Activated naive CD8-positive, alpha-beta T cell treated with anti-CD3 and anti-CD28 coated beads, Interleukin-2, amount 10 ng/mL, durations not matched to agents 7 days and 5 days (primary cell): ENCODE measurements around the gene CYTH3. TPM values are rescaled to one million over a fixed set of nuclear protein-coding genes. Genes with fewer than 3 reads are reported as not detected.
"Not testable (repeated sequence)": the region's sequence is repeated elsewhere in the genome, so short reads cannot be mapped to it uniquely, and the experiment has no call there.

Experiments
- ATAC-seq: fragments of 150-1000 bp; cut with Tn5 transposase; one replicate; pipeline ENCODE4 v1.10.0; 2021; ENCODE audit warnings: low read depth, moderate library complexity
- POLR2A ChIA-PET: fragments of 350-600 bp; sonication (Branson Sonifier 250); formaldehyde crosslinking; loops from one replicate; lab custom pipeline; 2021; ENCODE audit warnings: antibody characterized with exemption; lab: Charles Lee
- DNase-seq: peaks from one replicate; pipeline ENCODE4 v3.0.0; 2021
- H3K27ac Mint-ChIP-seq: one replicate; pipeline ENCODE4 v1.8.0; 2022; ENCODE audit warnings: mild to moderate bottlenecking, mixed read lengths
- H3K27me3 Mint-ChIP-seq: one replicate; pipeline ENCODE4 v1.8.0; 2022; ENCODE audit warnings: mild to moderate bottlenecking, moderate library complexity, mixed read lengths
- H3K36me3 Mint-ChIP-seq: one replicate; pipeline ENCODE4 v1.8.0; 2021; ENCODE audit warnings: mild to moderate bottlenecking, mixed read lengths
- H3K4me1 Mint-ChIP-seq: one replicate; pipeline ENCODE4 v1.8.0; 2021; ENCODE audit warnings: mixed read lengths
- H3K4me3 Mint-ChIP-seq: one replicate; pipeline ENCODE4 v1.8.0; 2022; ENCODE audit warnings: mild to moderate bottlenecking, moderate library complexity, mixed read lengths
- H3K9me3 Mint-ChIP-seq: one replicate; pipeline ENCODE4 v1.8.0; 2021; ENCODE audit warnings: mixed read lengths
- total RNA-seq, 2 experiments: library from RNA; stranded (reverse); gene quantifications; one replicate each; pipeline ENCODE4 v1.2.3, GENCODE V29; 2021

The CYTH3 gene, protein sequence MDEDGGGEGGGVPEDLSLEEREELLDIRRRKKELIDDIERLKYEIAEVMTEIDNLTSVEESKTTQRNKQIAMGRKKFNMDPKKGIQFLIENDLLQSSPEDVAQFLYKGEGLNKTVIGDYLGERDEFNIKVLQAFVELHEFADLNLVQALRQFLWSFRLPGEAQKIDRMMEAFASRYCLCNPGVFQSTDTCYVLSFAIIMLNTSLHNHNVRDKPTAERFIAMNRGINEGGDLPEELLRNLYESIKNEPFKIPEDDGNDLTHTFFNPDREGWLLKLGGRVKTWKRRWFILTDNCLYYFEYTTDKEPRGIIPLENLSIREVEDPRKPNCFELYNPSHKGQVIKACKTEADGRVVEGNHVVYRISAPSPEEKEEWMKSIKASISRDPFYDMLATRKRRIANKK
- total RNA-seq = 10 to 100 TPM in 1 of 2 experiments, 1 to 10 TPM in 1; 9.8 to 12.5 TPM

DNA sequence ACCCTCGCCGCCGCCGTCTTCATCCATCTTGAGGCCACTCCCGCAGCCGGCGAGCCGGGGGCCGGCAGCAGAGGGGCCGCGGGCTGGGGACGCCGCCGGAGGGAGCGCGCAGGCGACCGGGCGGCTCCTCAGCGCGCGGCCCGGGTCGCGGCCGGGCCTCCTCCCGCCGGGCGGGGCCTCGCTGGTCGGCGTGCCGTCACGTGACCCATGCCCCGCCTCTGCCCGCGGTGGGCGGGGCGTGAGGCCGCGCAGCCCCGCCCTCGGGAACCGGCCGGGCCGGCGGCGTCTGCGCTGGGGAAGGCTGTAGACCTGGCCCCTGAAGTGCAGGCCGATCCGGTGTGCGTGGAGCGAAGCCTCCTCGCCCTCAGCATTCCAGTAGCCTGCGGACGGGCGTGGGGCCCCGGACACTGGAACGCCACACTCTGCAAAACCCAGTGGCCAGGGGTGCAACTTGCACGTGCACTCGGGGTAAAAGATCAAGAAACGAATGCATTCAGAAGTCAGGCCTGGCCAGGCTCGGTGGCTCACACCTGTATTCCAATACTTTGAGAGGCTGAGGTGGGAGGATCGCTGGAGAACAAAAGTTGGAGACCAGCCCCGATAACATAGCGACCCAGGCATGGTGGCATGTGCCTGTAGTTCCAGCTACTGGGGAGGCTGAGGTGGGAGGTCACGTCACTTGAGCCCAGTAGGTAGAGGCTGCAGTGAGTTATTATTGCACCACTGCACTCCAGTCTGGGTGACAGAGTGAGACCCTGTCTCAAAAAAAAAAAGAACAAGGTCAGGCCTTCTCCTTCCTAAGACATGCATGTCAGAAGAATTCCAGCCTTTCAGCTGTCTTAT, at the start of gene CYTH3:
TSS of gene CYTH3 (minus strand) at position 144 of the 843 bp plus-strand sequence. CDS start at position 27, 117 bp downstream.
- POLR2A ChIA-PET = interaction anchor here (0.6 kb wide), 1 partner anchor 1440 kb away, joined by 3 read pairs; no protein-coding TSS in a partner anchor
- ATAC-seq (peak; percentile 86), DNase-seq (peak; percentile 94)
- Mint-ChIP-seq H3K27me3 (peaks cover 58% of the 10 kb centered on the region), H3K4me3 (peak within 1 kb of the TSS; percentile 87), H3K9me3 (no peaks in the 10 kb centered on the region), H3K27ac (peak within 1 kb of the TSS; percentile 54), H3K36me3 (no peaks in the 10 kb centered on the region), H3K4me1 (peaks cover 14% of the 10 kb centered on the region)

- POLR2A ChIA-PET = no interaction called here
- H3K27me3 Mint-ChIP-seq = no peaks in the 10 kb centered on the region
- H3K27ac Mint-ChIP-seq = no peak overlapping the region
- peaks cover 14% of the 10 kb centered on the region for H3K4me1 Mint-ChIP-seq
- no peak for DNase-seq
- no peaks in the 10 kb centered on the region for H3K36me3 Mint-ChIP-seq
- ATAC-seq = no peak
- no peaks in the 10 kb centered on the region for H3K9me3 Mint-ChIP-seq
- no peak overlapping the region for H3K4me3 Mint-ChIP-seq
Measured at GRCh38 chr7:6320791-6321190, 48.4 kb upstream of the CYTH3 start.

- Mint-ChIP-seq H3K9me3 (no peaks in the 10 kb centered on the region), H3K4me1 (peaks cover 12% of the 10 kb centered on the region), H3K27ac (no peak overlapping the region), H3K27me3 (no peaks in the 10 kb centered on the region), H3K4me3 (peak overlapping the region; percentile 16), H3K36me3 (no peaks in the 10 kb centered on the region)
- no peak for DNase-seq
- peak; percentile 76 for ATAC-seq
- POLR2A ChIA-PET = no interaction called here
Measured at GRCh38 chr7:6317797-6318438, 45.5 kb upstream of the CYTH3 start.

DNA sequence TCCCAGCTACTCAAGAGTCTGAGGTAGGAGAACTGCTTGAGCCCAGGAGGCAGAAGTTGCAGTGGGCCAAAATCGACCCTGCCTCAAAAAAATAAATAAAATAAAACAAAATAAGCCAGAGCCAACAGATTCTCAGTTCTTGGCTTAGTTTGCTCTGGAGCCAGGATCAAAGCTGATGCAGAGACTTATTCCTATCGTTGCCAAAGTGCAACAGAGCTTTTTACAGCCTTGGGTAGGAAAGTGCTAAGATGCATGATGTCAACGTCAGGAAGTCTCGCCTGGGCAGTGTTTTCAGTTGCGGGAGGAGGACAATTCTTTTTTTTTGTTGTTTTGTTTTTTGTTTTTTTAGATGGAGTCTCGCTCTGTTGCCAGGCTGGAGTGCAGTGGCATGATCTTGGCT, 43.8 kb upstream of the CYTH3 start:
- peaks cover 11% of the 10 kb centered on the region for H3K4me1 Mint-ChIP-seq
- DNase-seq (no peak), ATAC-seq (no peak)
- no peaks in the 10 kb centered on the region for H3K9me3 Mint-ChIP-seq
- no peaks in the 10 kb centered on the region for H3K27me3 Mint-ChIP-seq
- H3K4me3 Mint-ChIP-seq = no peak overlapping the region
- POLR2A ChIA-PET = no interaction called here
- no peak overlapping the region for H3K27ac Mint-ChIP-seq
- H3K36me3 Mint-ChIP-seq = no peaks in the 10 kb centered on the region

- DNase-seq (no peak), ATAC-seq (no peak)
- no peak overlapping the region for H3K4me3 Mint-ChIP-seq
- no peak overlapping the region for H3K27ac Mint-ChIP-seq
- H3K27me3 Mint-ChIP-seq = no peaks in the 10 kb centered on the region
- POLR2A ChIA-PET = no interaction called here
- peaks cover 11% of the 10 kb centered on the region for H3K4me1 Mint-ChIP-seq
- H3K36me3 Mint-ChIP-seq = no peaks in the 10 kb centered on the region
- H3K9me3 Mint-ChIP-seq = no peaks in the 10 kb centered on the region
Measured at GRCh38 chr7:6315746-6316145, 43.3 kb upstream of the CYTH3 start.

DNA sequence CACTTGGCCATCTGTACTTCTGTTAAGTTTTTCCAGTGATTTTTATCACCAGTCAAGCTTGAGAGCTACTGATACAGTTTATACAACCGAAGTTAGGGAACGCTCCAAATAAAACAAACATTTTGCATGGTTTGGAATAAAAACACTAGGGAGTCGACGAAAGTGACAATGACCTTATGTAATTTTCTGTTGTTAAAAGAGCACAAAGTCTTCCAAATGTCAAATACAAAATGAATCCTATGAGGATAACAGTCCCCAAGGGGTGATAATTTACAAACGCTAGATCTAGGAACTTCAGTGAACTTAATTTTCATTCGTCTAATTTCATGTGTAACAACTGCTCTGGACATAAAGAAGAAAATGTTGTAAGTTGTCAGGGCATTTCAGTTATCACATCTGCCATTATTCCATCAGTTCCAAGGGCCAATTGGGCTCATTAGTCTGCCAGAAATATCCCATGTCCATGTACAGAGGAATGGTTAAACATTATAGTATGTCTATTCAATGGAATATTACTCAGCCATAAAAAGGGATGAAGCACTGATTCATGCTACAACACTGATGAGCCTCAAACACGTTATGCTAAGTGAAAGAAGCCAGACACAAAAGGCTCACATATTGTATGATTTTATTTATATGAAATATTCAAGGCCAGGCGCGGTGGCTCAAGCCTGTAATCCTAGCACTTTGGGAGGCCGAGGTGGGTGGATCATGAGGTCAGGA, 38.0 kb upstream of the CYTH3 start:
- POLR2A ChIA-PET = no interaction called here
- Mint-ChIP-seq H3K27me3 (peaks cover 4% of the 10 kb centered on the region), H3K9me3 (no peaks in the 10 kb centered on the region), H3K27ac (no peak overlapping the region), H3K4me1 (peaks cover 2% of the 10 kb centered on the region), H3K4me3 (no peak overlapping the region), H3K36me3 (no peaks in the 10 kb centered on the region)
- ATAC-seq = no peak
- DNase-seq = no peak

DNA sequence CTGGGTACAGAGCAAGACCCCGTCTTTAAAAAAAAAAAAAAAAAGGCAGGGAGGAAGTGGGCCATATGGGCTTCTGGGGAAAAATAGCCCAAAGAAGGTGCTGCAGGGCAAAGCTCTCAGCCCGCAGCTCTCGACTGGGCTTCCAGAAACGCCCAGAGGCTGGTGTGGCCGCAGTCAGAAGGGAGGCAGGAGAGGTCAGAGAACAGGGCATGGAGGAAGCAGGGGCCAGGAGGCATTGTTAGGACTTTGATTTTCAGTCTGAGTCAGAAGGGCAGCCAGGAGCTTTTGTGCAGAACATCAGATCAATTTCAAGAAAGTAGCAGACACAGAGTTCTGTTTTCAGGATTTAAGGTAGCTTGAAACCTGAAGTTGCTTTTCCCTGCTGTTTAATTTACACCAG, 35.3 kb upstream of the CYTH3 start:
- H3K9me3 Mint-ChIP-seq = no peaks in the 10 kb centered on the region
- no peak for ATAC-seq
- DNase-seq = no peak
- H3K27me3 Mint-ChIP-seq = peaks cover 11% of the 10 kb centered on the region
- H3K4me1 Mint-ChIP-seq = peaks cover 2% of the 10 kb centered on the region
- H3K27ac Mint-ChIP-seq = no peak overlapping the region
- no peak overlapping the region for H3K4me3 Mint-ChIP-seq
- POLR2A ChIA-PET = no interaction called here
- no peaks in the 10 kb centered on the region for H3K36me3 Mint-ChIP-seq

DNA sequence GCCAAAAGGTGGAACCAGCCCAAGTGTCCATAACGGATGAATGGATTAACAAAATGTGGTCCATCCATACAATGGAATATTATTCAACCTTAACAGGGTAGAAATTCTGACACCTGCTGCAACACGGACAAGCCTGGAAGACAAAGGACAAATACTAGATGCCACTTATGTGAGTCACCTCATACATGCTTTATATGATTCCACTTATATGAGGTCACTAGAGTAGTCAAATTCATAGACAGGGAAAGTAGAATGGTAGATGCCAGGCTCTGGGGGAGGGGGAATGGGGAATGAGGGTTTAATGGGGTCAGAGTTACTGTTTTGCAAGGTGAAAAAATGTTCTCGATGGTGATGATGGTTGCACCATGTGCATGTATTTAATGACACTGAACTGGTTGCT, 34.0 kb upstream of the CYTH3 start:
- Mint-ChIP-seq H3K27me3 (peaks cover 15% of the 10 kb centered on the region), H3K36me3 (no peaks in the 10 kb centered on the region), H3K9me3 (no peaks in the 10 kb centered on the region), H3K4me3 (no peak overlapping the region), H3K27ac (no peak overlapping the region), H3K4me1 (peaks cover 2% of the 10 kb centered on the region)
- no peak for ATAC-seq
- POLR2A ChIA-PET = no interaction called here
- no peak for DNase-seq

DNA sequence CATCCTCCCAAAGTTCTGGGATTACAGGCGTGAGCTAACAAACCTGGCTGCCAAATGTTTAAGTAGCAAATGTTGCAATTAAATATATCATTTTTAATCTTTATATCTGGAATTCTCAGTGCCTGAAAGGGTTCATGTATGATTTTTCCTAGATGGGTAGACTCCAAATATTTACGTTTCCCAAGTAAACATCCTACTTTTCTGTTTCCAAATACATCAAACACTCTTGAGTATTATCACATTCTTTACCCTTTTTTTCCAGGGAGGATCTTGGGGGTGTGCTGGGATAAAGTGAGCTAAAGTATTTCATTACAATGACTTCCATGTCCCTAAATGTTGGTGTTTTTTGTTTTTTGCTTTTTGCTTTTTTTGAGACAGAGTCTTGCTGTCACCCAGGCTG, 32.9 kb upstream of the CYTH3 start:
- ATAC-seq = no peak
- no peak overlapping the region for H3K4me3 Mint-ChIP-seq
- peaks cover 15% of the 10 kb centered on the region for H3K27me3 Mint-ChIP-seq
- DNase-seq = no peak
- no peaks in the 10 kb centered on the region for H3K36me3 Mint-ChIP-seq
- POLR2A ChIA-PET = no interaction called here
- H3K9me3 Mint-ChIP-seq = no peaks in the 10 kb centered on the region
- no peak overlapping the region for H3K27ac Mint-ChIP-seq
- H3K4me1 Mint-ChIP-seq = peaks cover 2% of the 10 kb centered on the region

DNA sequence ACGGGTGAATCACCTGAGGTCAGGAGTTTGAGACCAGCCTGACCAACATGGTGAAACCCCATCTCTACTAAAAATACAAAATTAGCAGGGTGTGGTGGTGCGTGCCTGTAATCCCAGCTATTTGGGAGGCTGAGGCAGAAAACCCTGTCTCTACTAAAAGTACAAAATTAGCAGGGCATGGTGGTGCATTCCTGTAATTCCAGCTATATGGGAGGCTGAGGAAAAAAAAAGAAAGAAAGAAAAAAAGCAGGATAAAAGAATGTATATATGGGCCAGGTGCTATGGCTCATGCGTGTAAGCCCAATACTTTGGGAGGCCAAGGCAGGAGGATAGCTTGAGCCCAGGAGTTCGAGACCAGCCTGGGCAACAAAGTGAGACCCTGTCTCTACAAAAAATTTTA, 29.0 kb upstream of the CYTH3 start:
- POLR2A ChIA-PET = not testable (repeated sequence)
- H3K27me3 Mint-ChIP-seq = peaks cover 11% of the 10 kb centered on the region

GRCh38 chr7:6299774-6300173, 27.4 kb upstream of the CYTH3 start:
- no peak for ATAC-seq
- H3K27me3 Mint-ChIP-seq = peaks cover 11% of the 10 kb centered on the region
- no peak overlapping the region for H3K27ac Mint-ChIP-seq
- no peaks in the 10 kb centered on the region for H3K9me3 Mint-ChIP-seq
- H3K4me3 Mint-ChIP-seq = no peak overlapping the region
- DNase-seq = no peak
- POLR2A ChIA-PET = no interaction called here
- no peaks in the 10 kb centered on the region for H3K4me1 Mint-ChIP-seq
- peaks cover 1% of the 10 kb centered on the region for H3K36me3 Mint-ChIP-seq

More for the DNA sequence above, 29.0 kb upstream of the CYTH3 start:
- ATAC-seq, H3K27ac Mint-ChIP-seq, H3K4me3 Mint-ChIP-seq, H3K9me3 Mint-ChIP-seq, H3K4me1 Mint-ChIP-seq, H3K36me3 Mint-ChIP-seq, DNase-seq: not testable (repeated sequence)

DNA sequence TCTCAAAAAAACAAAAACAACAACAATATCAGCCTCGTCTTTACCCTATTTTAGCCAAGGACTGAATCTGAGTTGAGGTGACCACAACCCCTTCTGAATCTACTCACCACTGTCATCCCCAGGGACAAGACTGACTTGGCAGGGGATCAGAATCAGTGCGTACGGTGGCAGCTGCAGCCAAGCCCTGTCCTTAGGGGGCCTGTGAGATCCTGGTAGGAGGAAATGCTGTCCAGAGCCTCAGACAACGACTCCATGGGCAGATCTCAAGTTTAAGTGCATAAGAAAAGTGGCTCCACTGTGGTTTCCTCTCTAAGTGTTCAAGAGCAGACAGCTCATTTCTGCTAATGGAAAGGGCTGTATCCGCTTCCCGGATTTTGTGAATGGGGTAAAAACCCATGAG, 22.4 kb upstream of the CYTH3 start:
- Mint-ChIP-seq H3K4me1 (no peaks in the 10 kb centered on the region), H3K36me3 (peaks cover 1% of the 10 kb centered on the region), H3K27ac (no peak overlapping the region), H3K27me3 (peaks cover 2% of the 10 kb centered on the region), H3K9me3 (no peaks in the 10 kb centered on the region), H3K4me3 (no peak overlapping the region)
- no peak for ATAC-seq
- POLR2A ChIA-PET = interaction anchor here (0.6 kb wide), 1 partner anchor 9 kb away, joined by 3 read pairs; no protein-coding TSS in a partner anchor
- DNase-seq = no peak

DNA sequence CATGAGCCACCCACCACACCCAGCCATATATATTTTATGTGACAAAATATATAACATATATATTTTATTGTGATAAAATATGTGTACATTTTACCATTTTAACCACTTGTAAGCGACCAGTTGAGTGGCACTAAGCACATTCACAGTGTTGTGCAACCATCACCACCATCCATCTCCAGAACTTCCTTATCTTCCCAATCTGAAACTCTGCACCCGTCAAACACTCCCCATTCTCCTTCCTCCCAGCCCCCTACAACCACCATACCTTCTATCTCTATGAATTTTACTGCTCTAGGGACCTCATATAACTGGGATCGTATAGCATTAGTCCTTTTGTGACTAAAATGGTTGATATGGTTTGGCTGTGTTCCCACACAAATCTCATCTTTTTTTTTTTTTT, 20.8 kb upstream of the CYTH3 start:
- POLR2A ChIA-PET = no interaction called here
- Mint-ChIP-seq H3K4me1 (no peaks in the 10 kb centered on the region), H3K36me3 (no peaks in the 10 kb centered on the region), H3K9me3 (no peaks in the 10 kb centered on the region), H3K27me3 (peaks cover 2% of the 10 kb centered on the region), H3K27ac (no peak overlapping the region), H3K4me3 (no peak overlapping the region)
- DNase-seq = no peak
- no peak for ATAC-seq
